Duodenal mucosa (tissue), 2 donors: ENCODE data around the gene HYOU1.
A peak's percentile ranks its signal among the peaks of the same experiment; 100 is the strongest.

Experiments used
- H3K27ac ChIP-seq: one replicate; pipeline ENCODE4 v1.7.0; 2013; ENCODE audit warnings: low read depth, low read length
- H3K27me3 ChIP-seq, 2 donors: one replicate each; pipeline ENCODE4 v1.7.0; 2013; ENCODE audit warnings: low read length in 2 of 2, control low read depth in 1 of 2; ENCODE audit not compliant: insufficient read depth in 2 of 2, control insufficient read depth in 1 of 2
- H3K36me3 ChIP-seq, 2 donors: one replicate each; pipeline ENCODE4 v1.7.0; 2013; ENCODE audit warnings: low read length in 2 of 2, control low read depth in 1 of 2; ENCODE audit not compliant: insufficient read depth in 2 of 2, control insufficient read depth in 1 of 2
- H3K4me1 ChIP-seq, 2 donors: one replicate each; pipeline ENCODE4 v1.7.0; 2013; ENCODE audit warnings: low read length in 2 of 2, control low read depth in 1 of 2; ENCODE audit not compliant: insufficient read depth in 2 of 2, control insufficient read depth in 1 of 2
- H3K4me3 ChIP-seq, 2 donors: one replicate each; pipeline ENCODE4 v1.7.0; 2013; ENCODE audit warnings: low read length in 2 of 2, low read depth in 1 of 2
- H3K9ac ChIP-seq, 2 donors: one replicate each; pipeline ENCODE4 v1.7.0; 2013; ENCODE audit warnings: low read length in 2 of 2, low read depth in 1 of 2
- H3K9me3 ChIP-seq, 2 donors: one replicate each; pipeline ENCODE4 v1.7.0; 2013; ENCODE audit warnings: low read length in 2 of 2, control low read depth in 1 of 2; ENCODE audit not compliant: control insufficient read depth in 1 of 2

HYOU1 gene

DNA sequence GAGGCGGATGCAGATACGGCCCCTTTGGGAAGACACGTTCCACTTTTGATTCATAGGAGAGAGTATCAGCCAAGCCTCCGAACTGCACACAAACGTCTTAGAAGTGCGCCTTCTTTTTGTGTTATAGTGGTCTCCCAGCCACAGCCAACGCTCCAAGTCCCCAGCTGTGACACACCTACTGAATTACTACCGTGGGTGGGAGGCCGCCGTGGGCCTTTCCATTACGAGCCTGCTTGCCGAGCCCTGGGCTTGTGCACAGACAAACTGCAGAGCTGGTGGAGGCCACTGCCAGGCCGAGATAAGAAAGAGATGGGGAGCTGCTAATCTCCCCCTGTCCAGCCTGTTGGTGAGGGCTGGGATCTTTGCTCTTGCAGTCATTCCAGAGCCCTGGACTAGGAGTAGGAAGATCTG lies 28.4 kb upstream of the HYOU1 start:
- Histone ChIP-seq H3K9ac (peak overlapping the region; percentile 61 to 80), H3K27me3 (no peaks in the 10 kb centered on the region)

GRCh38 chr11:119084663-119085436 lies 27.8 kb upstream of the HYOU1 start, which contains the start of gene HMBS:
HMBS (plus strand) TSS chr11:119084881; CDS start chr11:119085034, 153 bp downstream.
- H3K4me1 ChIP-seq, result peaks cover 29 to 33% of the 10 kb centered on the region in 2 donors
- H3K36me3 ChIP-seq, result peaks cover 14 to 26% of the 10 kb centered on the region in 2 donors
- H3K4me3 ChIP-seq, result peak within 1 kb of the TSS; percentile 76 to 89
- H3K27ac ChIP-seq, result peak within 1 kb of the TSS; percentile 69
- H3K9ac ChIP-seq, result peak within 1 kb of the TSS; percentile 61 to 80
- H3K9me3 ChIP-seq, result no peaks in the 10 kb centered on the region
- no peaks in the 10 kb centered on the region for H3K27me3 ChIP-seq

More for the DNA sequence above, 28.4 kb upstream of the HYOU1 start:
- peak overlapping the region; percentile 76 to 89 for H3K4me3 ChIP-seq
- H3K36me3 ChIP-seq, result peaks cover 13 to 23% of the 10 kb centered on the region in 2 donors
- H3K4me1 ChIP-seq, result peaks cover 29 to 33% of the 10 kb centered on the region in 2 donors
- H3K27ac ChIP-seq, result peak overlapping the region; percentile 28
- H3K9me3 ChIP-seq, result no peaks in the 10 kb centered on the region

- Histone ChIP-seq H3K27ac (no peak overlapping the region), H3K36me3 (peaks cover 42 to 56% of the 10 kb centered on the region in 2 donors), H3K9me3 (no peaks in the 10 kb centered on the region), H3K4me1 (peaks cover 40 to 43% of the 10 kb centered on the region in 2 donors), H3K4me3 (no peak overlapping the region), H3K27me3 (no peaks in the 10 kb centered on the region), H3K9ac (no peak overlapping the region)
Observed at GRCh38 chr11:119081682-119082260, 24.8 kb upstream of the HYOU1 start.

DNA sequence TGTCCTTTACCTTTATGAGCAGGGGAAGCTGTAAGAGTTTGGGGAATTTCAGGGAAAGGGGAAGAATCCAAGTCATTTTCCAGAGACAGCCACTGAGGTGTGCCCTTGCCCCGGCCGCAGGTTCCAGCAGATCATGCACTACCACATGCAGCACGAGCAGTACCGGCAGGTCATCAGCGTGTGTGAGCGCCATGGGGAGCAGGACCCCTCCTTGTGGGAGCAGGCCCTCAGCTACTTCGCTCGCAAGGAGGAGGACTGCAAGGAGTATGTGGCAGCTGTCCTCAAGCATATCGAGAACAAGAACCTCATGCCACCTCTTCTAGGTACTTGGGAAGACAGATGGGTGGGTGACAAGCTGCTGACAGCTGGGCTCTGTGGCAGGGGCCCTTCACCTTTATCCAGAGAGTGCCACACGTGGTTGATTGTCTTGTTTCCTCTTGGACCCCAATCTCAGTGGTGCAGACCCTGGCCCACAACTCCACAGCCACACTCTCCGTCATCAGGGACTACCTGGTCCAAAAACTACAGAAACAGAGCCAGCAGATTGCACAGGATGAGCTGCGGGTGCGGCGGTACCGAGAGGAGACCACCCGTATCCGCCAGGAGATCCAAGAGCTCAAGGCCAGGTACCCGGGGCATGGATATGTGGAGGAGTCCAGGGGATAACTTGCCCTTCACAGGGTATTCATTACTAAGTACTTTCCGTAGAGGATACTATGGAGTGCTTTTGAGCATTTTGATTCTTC lies 21.8 kb upstream of the HYOU1 start:
- no peak overlapping the region for H3K4me3 ChIP-seq

DNA sequence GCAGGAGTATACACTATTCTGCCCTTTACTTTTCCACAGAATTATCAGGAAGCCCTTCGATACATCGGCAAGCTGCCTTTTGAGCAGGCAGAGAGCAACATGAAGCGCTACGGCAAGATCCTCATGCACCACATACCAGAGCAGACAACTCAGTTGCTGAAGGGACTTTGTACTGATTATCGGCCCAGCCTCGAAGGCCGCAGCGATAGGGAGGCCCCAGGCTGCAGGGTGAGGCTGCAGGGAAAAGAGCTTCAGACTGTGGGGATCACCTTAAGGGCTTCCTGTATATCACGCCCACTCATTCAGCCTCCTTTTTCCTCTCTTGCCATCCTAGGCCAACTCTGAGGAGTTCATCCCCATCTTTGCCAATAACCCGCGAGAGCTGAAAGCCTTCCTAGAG lies 20.8 kb upstream of the HYOU1 start:
- H3K9ac ChIP-seq, result peak overlapping the region in 1 of 2 donors; percentile 52
- no peaks in the 10 kb centered on the region for H3K9me3 ChIP-seq
- H3K27me3 ChIP-seq, result no peaks in the 10 kb centered on the region
- H3K4me1 ChIP-seq, result peaks cover 31 to 32% of the 10 kb centered on the region in 2 donors
- H3K27ac ChIP-seq, result no peak overlapping the region
- H3K36me3 ChIP-seq, result peaks cover 57 to 83% of the 10 kb centered on the region in 2 donors
- peak overlapping the region; percentile 30 to 34 for H3K4me3 ChIP-seq

More for the DNA sequence above, 21.8 kb upstream of the HYOU1 start:
- Histone ChIP-seq H3K36me3 (peaks cover 47 to 73% of the 10 kb centered on the region in 2 donors), H3K4me1 (peaks cover 31 to 32% of the 10 kb centered on the region in 2 donors), H3K27me3 (no peaks in the 10 kb centered on the region), H3K9ac (no peak overlapping the region), H3K9me3 (no peaks in the 10 kb centered on the region), H3K27ac (no peak overlapping the region)

DNA sequence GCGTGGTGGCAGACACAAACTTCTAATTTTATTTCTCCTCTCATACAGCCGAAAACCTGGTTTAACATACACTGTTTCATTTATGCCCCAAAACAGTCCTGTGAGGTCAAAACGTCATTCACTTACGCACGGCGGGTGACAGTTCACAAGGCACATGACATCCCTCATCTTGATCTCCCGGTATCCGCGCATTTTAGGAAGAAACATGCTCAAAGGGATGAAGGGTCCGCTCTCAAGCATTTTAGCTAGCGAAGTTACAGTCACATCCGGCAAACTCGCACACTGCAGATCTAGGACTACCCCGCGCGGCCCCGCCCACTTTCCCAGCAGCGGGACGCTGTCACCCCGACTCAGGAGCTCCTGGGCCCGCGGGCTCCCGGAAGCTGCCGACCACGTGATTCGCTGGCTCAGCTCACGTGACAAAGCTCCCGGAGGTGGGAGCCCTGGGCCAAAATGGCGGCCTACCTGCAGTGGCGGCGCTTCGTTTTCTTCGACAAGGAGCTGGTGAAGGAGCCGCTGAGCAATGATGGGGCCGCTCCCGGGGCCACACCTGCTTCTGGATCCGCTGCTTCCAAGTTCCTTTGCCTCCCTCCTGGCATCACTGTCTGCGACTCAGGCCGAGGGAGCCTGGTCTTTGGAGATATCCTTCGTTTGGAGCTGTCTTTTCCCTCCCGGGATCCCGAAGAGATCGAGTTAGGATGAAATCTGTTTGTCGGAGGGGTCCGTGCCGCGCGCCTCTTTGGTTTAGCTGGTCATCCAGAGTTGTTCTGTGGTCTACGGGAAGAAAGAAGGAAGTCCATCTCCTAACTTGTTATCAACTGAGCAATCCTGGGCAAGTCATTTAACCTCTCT lies 10.6 kb upstream of the HYOU1 start, which contains the start of gene VPS11:
TSS of gene VPS11 (plus strand) at position 448 of the 852 bp plus-strand sequence. CDS start at position 454, 6 bp downstream.
- Histone ChIP-seq H3K9ac (peak within 1 kb of the TSS; percentile 88 to 96), H3K4me3 (peak within 1 kb of the TSS; percentile 97 to 100), H3K27ac (peak within 1 kb of the TSS; percentile 77), H3K9me3 (no peaks in the 10 kb centered on the region), H3K27me3 (no peaks in the 10 kb centered on the region), H3K4me1 (peaks cover 8 to 18% of the 10 kb centered on the region in 2 donors), H3K36me3 (peaks cover 12 to 29% of the 10 kb centered on the region in 2 donors)

- Histone ChIP-seq H3K9ac (no peak overlapping the region), H3K9me3 (no peaks in the 10 kb centered on the region), H3K4me3 (no peak overlapping the region), H3K27me3 (no peaks in the 10 kb centered on the region), H3K36me3 (peaks cover 4 to 7% of the 10 kb centered on the region in 2 donors), H3K4me1 (peaks cover 8 to 18% of the 10 kb centered on the region in 2 donors), H3K27ac (no peak overlapping the region)
Observed at GRCh38 chr11:119065369-119065768, 8.4 kb upstream of the HYOU1 start.

GRCh38 chr11:119062779-119063178 lies 5.8 kb upstream of the HYOU1 start:
- H3K9ac ChIP-seq, result no peak overlapping the region
- no peaks in the 10 kb centered on the region for H3K27me3 ChIP-seq
- peaks cover 11 to 17% of the 10 kb centered on the region in 2 donors for H3K4me1 ChIP-seq
- no peak overlapping the region for H3K27ac ChIP-seq
- no peaks in the 10 kb centered on the region for H3K36me3 ChIP-seq
- no peak overlapping the region for H3K4me3 ChIP-seq
- H3K9me3 ChIP-seq, result no peaks in the 10 kb centered on the region

DNA sequence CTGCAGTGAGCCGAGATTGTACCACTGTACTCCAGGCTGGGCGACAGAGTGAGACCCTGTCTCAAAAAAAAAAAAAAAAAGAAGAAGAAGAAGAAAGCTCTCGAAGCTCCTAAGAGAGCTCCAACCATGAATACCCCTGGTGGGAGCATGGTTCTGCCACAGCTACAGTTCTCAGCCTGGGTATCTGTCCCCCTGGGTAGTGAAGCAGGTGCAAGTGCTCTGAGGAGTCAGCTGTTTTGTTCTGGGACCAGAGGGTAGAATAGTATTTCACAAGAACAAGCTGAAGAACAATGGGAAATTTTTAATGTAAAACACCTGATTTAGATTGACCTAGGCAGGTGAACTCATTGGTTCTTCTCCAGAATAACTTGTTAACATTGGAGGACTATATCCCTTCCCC lies 4.3 kb upstream of the HYOU1 start:
- Histone ChIP-seq H3K36me3 (no peaks in the 10 kb centered on the region), H3K4me3 (no peak overlapping the region), H3K9me3 (no peaks in the 10 kb centered on the region), H3K27me3 (no peaks in the 10 kb centered on the region), H3K4me1 (peaks cover 6 to 10% of the 10 kb centered on the region in 2 donors), H3K27ac (no peak overlapping the region), H3K9ac (no peak overlapping the region)
